HG02981 (cell line): ENCODE data around the gene GAP43.

ENCODE experiments used
- ATAC-seq: cut with Tn5 transposase; IDR thresholded peaks from one replicate; pipeline ENCODE4 v1.9.1; 2021; ENCODE audit warnings: mild to moderate bottlenecking, moderate library complexity; ENCODE audit not compliant: unreplicated experiment

GAP43 gene

DNA sequence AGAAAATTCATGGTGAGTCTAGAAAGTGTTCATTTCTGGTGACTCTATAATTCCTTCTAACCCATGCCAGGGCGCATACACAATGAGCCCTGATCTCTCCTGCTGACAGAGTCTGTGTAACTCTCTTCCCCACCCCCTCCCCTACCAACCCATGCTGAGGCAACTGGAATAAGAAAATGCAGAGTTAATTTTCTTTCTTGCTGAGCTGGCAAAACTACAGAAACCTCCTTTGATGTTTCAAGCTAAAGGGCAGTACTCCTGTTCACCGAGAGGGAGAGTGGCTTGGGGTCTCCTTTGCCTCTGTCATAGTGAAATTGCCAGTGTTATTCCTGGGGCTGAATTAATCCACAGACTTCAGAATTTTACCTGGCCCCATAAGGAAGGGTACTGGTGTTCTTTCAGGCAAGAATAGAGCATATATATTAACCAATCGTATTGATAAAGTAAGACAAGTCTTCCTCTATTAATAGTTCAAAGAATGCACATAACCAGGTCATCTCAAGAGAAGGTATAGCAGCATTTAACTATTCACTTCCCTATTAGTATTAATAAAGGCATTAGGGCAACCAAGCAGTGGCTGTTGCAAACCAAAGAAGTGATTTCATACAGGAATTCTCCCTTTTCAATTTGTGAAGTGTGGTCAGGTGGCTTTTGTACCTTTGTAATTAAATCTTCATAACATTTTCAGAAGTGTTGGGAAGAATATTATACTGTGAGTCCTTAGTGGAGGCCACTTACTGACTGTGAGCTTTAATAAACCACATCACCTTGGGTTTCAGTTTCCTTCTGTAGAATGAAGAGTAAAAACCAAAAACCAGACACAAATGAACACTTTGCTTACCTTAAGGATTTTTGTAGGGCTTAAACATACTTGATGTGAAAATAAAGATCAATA lies 4.1 kb downstream of the GAP43 start:
- peak; percentile 86 for ATAC-seq

DNA sequence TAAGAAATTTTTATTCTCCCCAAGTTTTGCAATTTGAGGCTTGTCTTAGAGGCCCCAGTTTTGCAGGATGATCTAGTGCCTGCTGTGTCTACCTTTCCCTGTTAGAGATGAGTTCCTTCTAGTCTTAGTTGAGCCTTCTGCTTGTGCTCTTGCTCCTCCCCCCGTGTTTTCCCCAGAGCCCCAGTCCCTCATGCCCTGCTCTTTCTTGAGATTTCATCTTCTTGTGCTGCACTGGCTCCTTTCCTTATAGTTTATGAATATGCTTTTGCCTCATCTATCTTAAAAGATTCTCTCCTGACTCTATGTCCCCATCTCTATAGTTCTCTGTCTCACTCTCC lies 4.7 kb downstream of the GAP43 start:
- peak; percentile 30 for ATAC-seq

DNA sequence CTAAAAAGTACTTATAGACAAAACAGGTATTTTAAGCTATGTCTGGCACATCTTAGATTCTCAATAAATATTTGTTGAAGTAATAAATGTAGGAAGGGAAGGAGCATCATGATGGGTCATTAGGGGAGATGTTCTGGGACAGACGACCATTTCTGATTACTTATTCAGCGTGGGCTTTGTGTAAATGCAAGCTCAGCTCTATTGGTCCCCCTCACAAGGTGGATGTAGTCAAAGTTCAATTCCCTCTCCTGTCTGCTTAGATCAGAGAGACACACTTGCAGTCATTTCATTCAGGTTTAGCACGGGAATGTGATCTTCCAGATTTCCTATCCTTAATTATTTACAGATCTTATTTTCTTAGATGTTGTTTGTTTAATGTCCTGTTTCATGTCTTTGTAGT lies 7.5 kb downstream of the GAP43 start:
- no peak for ATAC-seq

DNA sequence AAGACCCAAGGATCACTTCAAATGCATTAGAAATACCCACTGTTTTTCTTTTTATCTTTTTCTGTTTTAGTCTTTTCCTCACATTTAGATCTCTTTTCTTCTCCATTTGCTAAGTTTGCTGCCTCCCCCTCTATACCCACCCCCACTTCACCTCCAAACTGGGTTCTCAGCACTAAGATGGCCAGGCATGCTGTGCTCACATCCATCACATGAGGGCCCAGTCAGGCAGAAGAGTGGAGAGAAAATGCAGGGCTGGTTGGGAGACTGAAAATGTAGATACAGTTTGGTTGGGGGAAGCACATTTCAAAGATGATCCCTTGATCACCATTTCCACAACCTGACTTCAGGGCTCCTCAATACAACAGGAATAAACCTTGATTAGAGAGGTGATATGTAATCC lies 8.7 kb downstream of the GAP43 start:
- no peak for ATAC-seq

DNA sequence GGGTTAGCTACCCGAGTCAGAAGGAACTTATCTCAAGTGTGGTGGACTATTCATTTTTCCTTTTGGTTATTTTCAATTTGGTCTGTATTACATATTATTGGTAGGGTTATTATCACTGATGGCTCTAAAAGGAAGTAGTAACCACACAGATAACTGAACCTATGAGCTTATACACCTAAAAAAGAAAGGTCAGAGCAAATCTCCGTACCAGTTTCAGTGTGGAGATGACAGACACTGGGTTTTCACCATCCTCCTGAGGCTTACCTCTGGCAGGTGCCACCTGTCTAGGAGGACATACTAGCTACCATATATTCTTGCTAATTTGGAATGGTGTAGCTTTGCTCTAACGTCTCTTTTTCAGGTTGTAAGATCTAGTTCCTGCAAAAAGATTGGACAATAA lies 10.2 kb downstream of the GAP43 start:
- no peak for ATAC-seq

DNA sequence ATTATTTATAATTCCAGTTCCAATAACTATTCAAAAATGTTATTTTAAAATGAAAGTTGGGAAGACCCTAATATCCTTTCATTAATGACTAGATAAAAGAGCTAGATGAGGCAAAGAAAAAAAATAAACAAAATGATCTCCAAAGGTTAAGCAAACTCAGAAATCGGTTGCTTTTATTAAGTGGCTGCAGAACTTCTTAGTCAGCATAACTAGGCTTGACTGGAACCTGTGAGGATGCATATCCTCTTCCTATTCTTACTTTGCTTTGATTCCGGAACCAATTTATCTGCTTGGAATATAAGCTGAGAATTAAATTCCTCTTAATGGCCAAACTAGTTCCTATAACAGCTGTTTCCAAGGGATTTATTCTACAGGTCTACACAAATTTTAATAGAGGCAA lies 10.7 kb downstream of the GAP43 start:
- no peak for ATAC-seq

DNA sequence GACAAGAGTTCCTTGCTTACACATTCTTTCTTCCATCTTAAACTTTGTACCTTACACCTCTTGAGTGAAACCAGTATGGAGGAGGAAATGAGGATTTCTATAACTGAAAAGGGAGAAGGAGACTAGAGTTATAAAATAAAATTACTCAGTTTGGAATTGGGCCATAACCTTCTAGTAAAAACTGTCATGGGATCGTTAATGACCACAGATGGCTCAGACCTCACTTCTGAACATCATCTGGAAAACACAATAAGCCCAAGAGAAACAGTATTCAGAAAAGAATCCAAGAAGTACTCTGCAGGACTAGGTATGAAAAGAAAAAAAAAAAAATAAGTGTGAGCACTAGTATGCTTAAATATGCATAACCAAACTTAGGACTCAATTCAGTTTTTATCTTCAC lies 12.1 kb downstream of the GAP43 start:
- no peak for ATAC-seq

DNA sequence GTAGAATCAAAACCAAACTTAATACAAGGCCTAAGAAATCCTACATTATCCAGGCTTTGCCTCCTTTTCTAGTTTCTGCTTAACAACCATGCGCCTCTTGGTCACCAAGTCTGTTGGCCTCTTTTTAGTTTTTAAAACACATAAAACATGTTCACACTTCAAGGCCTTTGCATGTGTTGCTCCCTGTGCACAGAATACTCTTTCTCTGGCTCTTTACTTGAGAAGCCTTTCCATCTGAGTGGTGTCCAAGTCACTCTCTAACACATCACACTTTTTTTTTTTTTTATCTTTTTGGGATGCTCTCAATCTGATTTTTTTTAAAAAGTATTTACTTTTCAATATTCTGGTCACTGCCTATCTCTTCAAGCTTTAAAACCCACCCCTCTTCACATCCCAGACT lies 14.9 kb downstream of the GAP43 start:
- ATAC-seq = no peak

DNA sequence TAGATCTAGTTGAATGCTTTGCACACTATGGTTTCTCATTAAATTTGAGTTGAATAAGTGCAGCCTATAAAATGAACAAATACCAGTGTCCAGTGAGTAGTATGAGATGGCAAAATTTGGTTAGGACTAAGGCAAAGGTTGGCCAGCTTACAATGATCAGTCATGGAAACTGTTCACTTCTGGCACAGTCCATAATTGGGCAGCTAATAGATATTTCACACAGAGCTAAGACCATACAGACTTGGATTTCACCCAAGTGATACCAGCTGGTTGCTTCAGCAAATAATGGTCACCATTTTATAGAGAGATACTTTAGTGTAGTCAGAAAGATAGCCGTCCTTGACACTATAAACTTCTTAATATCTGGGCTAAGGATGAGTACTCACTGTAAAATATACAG lies 15.7 kb downstream of the GAP43 start:
- no peak for ATAC-seq

DNA sequence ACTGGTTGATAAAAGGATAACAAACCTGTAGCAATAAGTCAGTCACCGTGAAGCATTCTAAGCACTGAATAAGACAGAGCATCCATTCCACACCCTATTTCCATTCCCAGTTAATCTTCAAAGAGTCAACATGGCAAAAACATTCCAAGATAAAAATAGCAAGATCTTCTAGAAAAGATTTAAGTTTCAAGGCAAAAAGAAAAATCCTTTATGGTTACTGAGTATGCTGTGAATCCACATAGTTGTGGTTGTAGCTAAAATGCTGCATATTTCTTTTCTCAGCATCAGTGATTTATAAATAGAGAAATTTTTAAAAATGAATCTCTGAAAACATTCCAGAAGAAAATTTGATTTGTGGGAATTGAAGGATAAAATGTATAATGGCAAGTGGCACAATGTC lies 21.1 kb downstream of the GAP43 start:
- ATAC-seq = no peak

DNA sequence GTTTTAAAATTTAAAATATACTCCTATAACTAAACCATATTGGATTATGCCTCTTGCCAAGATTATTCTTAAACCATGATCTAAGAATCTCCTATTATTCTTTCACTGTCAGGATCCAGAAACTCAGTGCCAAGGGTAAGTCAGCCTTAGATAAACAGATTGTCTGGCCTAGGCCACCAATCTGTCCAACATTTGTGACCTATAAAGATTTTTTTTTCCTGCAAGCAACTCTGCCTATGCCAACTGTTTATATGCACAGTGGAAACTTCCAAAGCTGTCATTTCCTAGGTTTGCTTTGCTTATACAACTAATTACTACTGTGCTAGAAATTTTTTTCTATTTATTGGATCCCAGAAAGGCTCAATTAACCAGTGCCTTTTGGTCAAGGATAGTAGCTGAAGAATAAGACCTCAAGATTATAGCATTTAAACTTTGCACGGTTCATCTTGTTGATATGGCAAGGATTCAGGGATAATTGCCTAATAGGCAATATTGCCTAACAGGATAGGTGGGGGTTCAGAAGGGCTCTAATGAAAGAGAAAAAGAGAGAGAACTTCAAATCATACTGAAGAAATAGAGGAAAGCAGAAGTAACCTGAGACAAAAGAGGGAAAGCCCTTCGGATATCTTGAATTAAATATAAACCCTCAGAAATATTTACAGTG lies 22.8 kb downstream of the GAP43 start:
- no peak for ATAC-seq

DNA sequence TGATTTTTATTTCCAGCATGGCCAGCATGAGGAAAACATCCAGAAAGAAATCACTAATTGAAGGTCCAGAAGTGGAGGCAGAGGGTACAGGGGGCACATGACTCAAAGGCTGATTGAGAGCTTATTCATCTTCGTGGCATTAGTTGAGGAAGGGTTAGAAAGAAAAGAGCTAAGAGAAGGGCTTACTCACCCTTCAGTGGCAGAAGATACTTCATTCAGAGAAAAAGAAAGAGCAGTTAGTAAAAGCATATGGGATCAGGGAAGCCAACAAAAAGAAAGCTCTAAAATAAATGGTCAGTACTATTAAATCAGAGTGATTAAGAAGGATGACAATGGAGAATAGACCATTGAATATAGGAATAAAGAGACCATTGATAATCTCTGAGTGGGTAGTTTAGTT lies 25.2 kb downstream of the GAP43 start:
- no peak for ATAC-seq

DNA sequence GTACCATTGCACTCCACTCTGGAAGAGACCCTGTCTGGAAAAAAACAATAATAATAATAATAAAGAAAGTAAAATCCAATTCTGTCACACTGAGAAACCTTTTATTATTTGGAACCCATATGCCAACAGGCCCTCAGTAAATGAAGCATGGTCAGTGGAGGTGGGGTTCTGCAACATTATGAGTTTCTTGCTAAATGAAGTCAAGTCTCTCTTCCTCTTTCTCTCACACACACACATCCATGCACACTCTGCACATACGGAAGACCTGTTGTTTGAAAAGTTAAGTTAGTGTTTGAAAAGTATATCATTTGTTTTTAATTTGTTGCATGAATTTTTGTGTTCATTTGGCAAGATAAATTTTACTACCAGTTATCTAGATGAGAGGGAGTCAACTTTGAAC lies 27.8 kb downstream of the GAP43 start:
- ATAC-seq = peak; percentile 46

DNA sequence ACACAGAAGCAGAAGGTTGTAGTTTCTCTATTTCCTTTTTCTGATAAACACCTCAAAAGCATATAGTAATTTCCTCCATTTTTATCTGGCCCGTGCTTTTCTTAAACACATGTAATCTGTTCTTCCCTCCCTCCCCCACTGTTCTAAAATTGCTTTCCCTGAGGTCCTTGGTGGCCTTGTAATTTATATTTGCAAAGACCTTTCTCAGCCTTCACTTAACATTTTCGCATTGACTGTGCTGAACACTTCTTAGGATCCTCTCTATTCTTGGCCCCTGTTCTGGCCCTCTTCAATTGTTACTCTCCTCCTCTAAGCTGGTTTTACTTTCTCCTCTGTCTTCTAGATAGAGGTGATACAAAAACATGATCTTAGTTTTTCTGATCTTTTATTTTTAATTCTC lies 28.3 kb downstream of the GAP43 start:
- no peak for ATAC-seq

DNA sequence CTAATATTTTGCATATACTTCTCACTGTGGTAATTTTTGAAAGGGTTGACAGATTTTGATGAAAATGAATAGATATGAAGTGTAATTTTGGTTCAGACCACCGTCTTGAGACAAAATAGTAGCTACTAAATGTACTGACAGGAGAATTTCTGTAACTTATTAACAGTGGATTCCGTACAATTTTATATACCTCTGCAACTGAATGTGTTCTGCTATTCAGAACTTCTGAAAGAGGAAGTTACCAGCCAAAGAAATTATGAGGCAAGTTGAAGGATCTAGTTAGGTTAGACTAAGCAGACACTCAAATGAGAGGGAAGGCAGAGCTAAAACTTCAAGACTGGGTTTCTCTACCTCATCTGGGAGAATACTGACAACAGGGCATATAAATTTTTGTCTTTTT lies 29.4 kb downstream of the GAP43 start:
- ATAC-seq = peak; percentile 64

DNA sequence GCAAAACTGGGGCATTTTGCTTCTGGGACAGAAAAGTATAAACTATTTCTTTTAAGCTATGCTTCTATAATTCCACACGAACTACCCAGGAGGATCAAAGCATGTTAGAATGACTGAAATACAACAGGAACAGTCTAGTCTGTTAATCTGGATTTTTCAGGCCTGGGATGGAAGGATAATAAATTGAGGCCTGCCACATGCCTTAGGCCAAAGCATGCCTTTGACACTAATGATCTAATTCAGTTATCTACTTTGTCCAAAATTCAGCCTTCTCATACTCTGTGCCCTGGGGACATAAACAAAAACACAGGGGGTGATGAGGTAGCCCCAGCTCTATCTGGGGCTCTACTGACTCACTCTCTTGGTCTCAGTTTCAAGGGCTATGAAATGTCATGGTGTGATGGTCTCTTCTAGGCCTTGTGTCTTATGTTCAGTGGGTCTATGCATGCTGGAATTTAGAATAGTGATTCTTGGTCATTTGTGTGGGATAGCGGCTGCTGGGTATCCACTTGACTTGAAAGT lies 32.5 kb downstream of the GAP43 start:
- no peak for ATAC-seq

DNA sequence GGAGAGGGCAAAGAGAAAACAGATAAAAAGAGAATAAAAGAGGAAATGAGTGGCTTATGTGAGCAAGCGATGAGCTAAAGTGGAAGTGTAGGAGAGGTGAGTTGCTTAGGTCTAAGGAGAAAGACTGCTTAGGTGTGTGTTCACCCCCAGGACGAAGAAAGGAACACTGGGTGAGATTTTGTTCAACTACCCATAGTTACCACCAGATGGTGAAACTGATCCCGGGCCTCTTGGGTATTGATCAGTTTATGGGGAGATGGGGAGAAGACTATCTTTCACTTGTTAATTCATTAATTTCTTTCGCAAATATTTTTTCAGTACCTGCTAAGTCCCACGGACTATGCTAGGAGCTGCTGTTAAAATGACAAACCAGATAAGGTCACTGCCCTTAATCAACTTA lies 33.9 kb downstream of the GAP43 start:
- no peak for ATAC-seq

DNA sequence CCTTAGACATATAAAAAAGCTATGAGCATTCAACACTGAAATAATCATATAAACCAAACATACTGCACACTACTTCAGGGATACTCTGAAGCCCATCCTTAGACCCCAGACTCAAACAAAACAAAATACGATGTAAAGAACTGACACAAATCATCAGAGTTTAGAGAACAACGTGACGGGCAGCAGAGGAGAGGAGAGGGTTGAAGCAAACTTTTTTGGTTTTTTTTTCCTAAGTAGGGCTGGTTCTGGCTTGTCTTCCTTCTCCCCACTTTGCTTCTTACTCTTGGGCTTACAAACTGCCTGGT lies 34.7 kb downstream of the GAP43 start:
- no peak for ATAC-seq

DNA sequence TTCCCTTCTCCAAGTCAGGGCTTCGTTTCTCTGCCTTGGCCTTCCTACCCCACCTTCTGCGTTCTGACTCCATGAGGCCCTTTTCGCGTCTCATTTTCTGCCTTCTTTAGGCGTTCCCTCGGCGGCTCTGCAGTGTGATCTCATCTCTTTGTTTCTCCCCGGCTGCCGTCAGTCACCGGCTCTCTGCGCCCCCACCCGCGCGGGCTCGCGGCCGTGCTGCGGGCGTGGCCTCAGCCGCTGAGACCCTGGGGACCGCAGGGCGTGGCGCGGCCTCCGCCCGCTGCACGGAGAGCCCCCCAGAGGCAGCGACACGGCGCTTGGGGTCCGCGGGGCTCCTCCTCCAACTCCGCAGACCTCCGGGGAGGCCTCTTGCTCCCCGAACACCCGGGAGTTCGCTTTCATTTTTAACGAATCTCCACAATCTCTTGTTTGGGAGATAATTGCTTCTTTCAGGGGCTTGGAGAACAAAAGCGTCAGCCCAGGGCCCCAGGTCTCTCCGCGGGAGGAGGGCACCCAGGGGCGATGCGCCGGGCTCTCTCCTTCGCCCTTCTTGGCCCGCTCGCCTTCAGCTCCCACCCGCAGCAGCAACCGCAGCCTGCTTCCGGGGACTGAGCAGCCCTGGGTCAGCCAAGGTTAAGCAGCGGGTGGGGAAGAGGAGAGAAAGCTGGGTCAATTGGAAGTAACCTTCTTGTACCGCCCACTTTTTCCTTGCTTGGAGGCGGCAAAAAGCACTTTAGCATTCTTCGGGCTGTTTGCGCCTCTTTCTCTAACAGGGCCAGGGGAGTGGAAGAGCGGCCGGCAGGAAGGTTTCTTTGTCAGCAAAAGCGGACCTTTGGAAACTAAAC lies 35.2 kb downstream of the GAP43 start:
- peak; percentile 87 for ATAC-seq

DNA sequence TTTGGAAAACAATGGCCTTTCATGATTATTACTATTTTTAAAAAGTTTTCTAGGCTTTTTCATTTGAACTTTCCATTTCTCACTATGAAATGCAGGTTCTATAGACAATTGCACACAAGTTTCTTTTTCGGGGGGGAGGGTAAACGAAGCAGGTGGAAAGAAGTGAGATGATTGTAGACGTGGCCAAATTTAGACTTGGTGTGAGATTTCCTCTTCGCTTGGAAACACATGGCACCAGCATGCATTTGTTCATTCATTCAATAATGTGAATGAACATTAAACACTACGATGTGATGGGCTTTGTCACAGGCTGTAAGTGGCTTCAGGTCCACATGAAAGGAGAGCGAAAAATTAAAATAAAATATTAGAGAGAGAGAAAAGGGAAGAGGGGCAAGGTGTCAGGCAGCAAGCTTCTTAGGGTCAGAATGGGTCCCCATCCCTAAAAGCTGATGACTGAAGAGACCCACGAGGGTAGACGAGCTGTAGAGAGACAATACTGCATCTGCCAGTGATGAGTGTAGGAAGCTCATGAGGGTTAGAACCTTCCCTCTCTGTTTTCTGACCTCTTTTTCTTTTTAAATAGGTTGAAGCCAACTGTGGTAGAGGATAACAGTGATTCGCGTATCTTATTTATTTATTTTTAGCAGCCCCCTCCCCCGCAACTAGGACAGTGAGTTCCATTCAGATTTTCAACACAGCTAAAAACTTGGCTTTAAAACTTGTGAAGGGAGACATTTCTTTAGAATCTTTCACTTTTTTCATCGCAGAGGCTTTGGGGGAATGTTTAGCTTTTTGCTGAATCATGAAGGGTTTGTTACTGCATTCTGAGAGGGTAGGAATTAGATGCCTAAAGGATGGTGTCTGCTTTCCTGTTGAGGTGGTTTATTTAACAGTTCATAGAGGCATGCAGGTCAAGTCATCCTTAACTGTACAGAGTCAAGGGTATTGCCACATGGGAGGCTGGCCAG lies 36.2 kb downstream of the GAP43 start:
- ATAC-seq = peak; percentile 18
